Hepatocyte (in vitro differentiated cells): Measurements from ENCODE around the gene MEFV.

Experiments
- EZH2 ChIP-seq: fragments of 200-600 bp; sonication (generic); IDR thresholded peaks from 2 replicates; pipeline ENCODE4 v1.6.1; 2016; ENCODE audit warnings: antibody characterized with exemption, mild to moderate bottlenecking, borderline replicate concordance
- TF ChIP-seq, protein P1 (sequence below): fragments of 200-600 bp; sonication (generic); IDR thresholded peaks from 2 replicates; pipeline ENCODE4 v1.5.1; 2016; ENCODE audit warnings: antibody characterized with exemption, mild to moderate bottlenecking; ENCODE audit not compliant: poor library complexity

DNA sequence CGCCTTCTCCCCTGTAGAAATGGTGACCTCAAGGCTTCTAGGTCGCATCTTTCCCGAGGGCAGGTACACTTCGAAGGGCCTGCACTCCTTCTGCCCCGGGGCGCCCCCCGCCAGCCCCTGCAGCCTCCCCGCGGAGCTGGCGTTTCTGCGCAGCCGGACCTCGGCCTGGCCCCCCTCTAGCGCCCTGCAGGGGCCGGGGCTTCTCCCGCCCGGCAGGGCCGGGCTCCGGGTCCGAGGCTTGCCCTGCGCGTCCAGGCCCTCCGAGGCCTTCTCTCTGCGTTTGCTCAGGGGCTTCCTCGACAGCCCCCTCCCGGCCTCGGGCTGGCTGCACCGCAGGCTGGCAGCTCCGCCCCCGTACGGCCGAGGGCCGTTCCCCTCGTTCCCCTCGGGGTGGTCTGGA lies 2.1 kb downstream of the MEFV start:
- TF ChIP-seq, protein P1, sequence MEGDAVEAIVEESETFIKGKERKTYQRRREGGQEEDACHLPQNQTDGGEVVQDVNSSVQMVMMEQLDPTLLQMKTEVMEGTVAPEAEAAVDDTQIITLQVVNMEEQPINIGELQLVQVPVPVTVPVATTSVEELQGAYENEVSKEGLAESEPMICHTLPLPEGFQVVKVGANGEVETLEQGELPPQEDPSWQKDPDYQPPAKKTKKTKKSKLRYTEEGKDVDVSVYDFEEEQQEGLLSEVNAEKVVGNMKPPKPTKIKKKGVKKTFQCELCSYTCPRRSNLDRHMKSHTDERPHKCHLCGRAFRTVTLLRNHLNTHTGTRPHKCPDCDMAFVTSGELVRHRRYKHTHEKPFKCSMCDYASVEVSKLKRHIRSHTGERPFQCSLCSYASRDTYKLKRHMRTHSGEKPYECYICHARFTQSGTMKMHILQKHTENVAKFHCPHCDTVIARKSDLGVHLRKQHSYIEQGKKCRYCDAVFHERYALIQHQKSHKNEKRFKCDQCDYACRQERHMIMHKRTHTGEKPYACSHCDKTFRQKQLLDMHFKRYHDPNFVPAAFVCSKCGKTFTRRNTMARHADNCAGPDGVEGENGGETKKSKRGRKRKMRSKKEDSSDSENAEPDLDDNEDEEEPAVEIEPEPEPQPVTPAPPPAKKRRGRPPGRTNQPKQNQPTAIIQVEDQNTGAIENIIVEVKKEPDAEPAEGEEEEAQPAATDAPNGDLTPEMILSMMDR, result no peak
- TF ChIP-seq EZH2, result no peak
